ENCODE results near the gene SRSF9.

The SRSF9 gene

GRCh38 chr12:120413901-120414695, 55.5 kb downstream of the SRSF9 start:
- no peak for DNase-seq (ENCODE audit: low spot score)
- FAIRE-seq: no peak

- DNase-seq (ENCODE audit: low spot score) (no peak), FAIRE-seq (no peak)
Measured at GRCh38 chr12:120412421-120412820, 57.1 kb downstream of the SRSF9 start.
